Activated T-helper 9 cell treated with anti-CD3 and anti-CD28 coated beads, Interleukin-2, amount 50 U/mL, for 16 hours (primary cell): ENCODE results near the gene HEATR5B.

Experiments used
- DNase-seq: peaks from one replicate; pipeline ENCODE4 v3.0.0-alpha.2; 2020; ENCODE audit warnings: low read depth

HEATR5B gene

DNA sequence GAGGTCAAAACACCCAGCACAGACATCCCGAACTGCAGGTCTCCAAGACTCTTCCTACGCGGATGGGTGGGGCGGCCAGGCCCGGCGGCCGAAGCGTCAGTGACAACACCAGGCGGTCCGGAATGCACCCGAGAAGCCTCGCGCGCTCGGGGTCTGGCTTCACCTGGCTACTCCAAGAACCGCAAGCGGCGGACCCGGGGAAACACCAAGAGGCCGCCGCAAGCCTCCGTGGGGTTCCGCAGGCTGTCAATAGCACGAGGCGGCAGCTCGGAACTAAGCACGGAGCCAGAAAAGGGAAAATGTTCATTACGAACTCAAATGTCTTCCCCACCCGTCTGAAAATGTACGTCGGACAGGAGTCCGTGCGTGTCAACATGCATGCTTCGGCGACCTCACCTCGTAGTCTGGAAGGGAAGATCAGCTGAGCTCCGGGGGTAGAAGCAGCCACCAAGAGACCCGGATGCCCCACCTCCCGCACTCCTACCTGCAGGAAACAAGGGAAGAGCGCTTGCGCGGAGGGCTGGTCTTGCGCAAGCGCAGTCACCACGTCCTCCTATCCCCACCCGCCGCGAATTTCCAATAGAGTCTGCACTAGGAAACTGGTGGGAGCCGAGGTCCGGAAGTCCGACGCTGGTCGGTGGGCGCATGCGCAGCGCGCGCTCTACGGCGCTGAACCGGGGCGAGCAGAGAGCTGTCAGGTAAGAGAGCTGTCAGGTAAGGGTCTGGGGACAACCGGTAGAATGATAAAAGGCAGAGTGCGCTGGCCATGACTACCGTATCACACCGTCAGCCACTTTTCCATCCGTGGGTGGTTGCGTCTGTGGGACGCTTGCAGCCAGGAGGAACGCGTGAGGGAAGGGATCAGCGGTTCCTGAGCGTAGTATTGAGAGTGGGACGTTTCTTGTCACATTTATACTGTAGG is at the start of gene HEATR5B, which contains the start of gene GPATCH11:
Gene HEATR5B (minus strand): TSS at position 500 of the 922 bp plus-strand sequence. CDS start 958 bp downstream, outside the sequence.
Gene GPATCH11 (plus strand): TSS at position 646 of the 922 bp plus-strand sequence. CDS start 3,864 bp downstream, outside the sequence.
- DNase-seq: peak; percentile 91

DNA sequence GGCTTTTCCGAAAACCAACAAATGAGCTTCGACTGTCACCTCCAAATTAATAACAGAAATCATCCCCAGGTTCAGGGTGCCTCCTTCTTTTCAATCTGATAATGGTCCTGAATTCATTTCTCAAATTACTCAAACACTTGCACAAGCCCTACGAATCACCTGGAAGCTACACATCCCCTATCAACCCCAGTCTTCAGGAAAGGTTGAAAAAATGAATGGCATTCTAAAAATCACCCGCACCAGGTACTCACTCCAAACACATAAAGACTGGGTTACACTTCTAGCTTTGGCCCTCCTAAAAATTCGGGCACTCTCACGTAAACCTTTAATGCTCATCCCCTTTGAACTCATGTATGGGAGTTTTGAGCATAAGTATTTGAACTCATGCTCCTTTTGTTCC is 48.7 kb upstream of the HEATR5B start:
- no peak for DNase-seq

GRCh38 chr2:37125416-37125815 is 41.2 kb upstream of the HEATR5B start:
- DNase-seq: no peak

DNA sequence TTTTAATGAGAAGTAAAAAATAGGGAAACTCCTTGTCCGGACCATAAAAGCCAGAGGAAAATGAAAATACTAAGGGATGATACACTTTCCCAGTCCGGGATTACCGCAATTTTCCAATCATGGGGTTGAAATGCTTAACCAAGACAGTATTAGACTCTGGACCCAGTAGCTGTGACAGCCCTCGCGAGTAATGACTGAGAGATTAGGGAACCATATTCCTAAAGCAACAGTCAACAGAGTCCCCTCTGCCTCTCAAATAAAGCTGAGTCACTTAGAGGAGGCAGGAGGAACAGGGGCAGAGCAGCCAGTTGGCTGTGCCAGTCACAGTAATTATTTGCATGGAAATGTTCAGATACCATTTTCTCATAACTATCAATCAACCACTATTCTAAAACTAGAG is 35.0 kb upstream of the HEATR5B start:
- DNase-seq: no peak

DNA sequence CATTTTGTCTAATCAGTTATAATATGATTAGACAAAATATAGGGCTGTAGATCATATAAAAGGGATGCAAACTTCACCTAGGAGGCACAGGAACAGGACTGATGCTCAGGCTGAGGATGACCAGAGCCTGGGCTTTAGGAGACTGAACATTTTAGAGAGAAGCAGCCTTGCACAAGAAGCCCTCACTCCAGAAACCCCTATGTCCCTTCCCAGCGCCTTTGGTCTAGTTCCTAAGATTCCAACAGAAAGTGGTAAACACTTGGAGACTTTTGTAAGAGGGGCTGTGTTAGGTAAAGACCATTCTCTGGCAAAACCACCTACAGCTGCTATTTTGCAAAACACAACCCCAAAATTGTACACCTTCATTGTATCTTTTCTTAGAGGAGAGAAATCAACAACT is 33.4 kb upstream of the HEATR5B start:
- no peak for DNase-seq

GRCh38 chr2:37111958-37112357 is 27.8 kb upstream of the HEATR5B start:
- no peak for DNase-seq

DNA sequence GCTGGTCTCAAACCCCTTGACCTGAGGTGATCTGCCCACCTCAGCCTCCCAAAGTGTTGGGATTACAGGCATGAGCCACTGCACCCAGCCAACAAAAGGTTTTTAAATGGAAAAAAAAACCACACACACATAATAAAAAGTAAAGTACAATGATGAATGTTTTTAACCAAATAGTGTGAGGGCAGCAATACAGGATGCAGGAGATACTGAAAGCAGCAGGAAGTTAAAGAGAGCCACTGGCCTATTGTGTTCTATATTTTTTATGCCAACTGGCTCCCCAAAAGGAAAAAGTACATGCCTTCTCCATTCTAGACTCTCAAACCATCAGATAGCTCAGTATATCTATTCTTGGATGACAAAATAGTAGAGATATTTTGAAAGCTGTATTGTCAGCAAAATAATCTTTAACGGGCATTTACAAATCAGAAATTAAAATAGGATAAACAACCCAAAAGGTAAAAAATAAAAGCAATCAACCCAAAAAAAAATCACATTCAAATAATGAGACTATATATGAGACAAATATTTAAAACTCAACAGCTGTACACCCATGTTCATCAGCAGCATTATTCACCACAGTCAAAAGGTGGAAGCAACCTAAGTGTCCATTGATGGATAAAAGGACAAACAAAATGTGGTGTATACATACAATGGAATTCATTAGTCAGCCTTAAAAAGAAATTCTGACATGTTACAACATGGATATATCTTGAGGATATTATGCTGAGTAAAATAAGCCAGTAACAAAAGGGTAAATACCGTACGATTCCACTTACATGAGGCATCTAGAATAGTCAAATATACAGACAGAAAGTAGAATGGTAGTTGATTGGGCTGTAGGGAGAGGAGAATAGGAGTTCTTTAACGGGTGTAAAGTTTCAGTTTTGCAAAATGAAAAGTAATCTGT is 26.4 kb upstream of the HEATR5B start:
- DNase-seq: no peak

DNA sequence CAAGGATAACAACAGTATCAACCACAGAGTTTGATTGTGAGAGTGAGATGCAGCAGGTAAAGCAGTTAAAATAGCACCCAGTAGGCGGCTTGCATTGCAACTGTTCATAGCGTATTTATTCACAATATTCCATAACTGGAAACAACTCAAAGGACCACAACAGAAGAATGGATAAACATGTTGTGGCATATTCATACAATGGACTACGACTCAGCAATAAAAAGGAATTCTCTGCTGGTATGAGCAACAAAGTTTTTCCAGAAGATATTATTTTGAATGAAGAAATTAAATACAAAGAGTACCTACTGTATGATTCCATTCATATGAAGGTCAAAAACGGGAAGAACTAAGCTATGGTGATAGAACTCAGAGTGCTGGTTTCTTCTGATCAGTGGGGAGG is 25.4 kb upstream of the HEATR5B start:
- DNase-seq: no peak

DNA sequence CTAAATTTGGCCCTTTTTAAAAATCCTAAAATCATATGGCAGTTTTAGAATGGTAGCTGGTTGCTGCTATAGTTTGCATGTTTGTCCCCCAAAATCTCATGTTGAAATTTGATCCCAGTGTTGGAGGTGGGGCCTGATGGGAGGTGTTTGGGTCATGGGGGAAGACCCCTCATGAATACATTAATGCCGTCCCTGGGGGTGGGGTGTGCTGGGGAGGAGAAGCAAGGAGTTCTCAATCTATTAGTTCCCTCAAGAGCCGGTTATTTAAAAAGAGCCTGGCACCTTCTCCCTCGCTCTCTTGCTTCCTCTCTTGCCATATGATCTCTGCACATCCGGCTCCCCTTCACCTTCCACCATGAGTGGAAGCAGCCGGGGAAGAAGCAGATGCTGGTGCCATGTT is 21.0 kb upstream of the HEATR5B start:
- no peak for DNase-seq

DNA sequence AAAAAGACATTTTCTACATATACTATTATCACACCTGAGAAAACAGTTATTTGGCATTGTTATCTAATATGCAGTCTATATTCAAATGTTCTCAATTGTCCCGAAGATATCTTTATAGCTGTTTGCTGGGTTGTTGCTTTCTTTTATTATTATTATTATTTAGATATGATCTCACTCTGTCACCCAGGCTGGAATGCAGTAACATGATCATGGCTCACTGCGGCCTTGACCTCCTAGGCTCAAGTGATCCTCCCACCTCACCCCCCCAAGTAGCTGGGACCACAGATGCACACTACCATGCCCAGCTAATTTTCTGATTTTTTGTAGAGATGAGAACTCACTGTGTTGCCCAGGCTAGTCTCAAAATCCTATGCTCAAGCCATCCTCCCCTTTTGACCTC is 20.0 kb upstream of the HEATR5B start:
- no peak for DNase-seq

- DNase-seq: no peak
These were observed 18.4 kb upstream of the HEATR5B start for GRCh38 chr2:37102588-37102987.

GRCh38 chr2:37100054-37100453 is 15.9 kb upstream of the HEATR5B start:
- no peak for DNase-seq

- no peak for DNase-seq
These were observed 14.4 kb upstream of the HEATR5B start for GRCh38 chr2:37098416-37099118.

- DNase-seq: no peak
These were observed 12.4 kb upstream of the HEATR5B start for GRCh38 chr2:37096568-37096967.

DNA sequence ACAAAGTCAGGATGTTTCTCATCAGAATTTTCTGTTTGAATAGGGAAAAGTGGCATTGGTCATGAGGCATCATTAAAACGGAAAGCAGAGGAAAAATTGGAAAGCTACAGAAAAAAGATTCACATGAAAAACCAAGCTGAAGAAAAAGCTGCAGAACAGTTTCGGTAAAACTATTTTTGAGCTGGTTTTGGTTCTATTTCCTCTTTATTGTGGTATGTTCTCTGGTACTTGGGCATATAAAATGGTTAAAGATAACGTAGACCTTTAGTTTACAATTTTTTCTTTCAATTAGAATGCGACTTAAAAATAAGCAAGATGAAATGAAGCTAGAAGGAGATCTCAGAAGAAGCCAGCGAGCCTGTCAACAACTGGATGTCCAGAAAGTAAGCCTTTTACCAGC is 7.7 kb upstream of the HEATR5B start:
- no peak for DNase-seq

DNA sequence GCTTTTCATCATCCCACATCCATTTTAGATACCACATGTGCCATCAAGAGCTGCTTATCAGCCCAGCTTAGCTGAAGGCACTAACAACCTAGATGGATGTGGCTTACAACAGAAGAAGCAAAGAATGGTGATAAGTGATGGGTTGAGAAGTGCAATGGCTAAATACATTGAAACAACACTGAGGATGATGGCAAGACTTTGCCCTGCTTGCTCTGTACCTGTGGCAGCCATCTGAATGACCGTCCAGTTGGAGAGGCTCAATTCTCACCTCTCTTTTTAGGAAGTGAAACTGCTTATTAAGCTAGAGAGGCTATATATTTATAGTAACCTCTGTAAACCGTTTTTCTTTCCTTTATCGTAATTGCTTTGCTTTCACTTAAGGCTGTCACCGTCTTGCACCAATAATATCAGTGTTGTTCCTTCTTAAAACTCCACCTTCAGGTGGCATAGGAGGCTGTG is 5.9 kb upstream of the HEATR5B start:
- no peak for DNase-seq

- DNase-seq: no peak
These were observed 1.6 kb upstream of the HEATR5B start for GRCh38 chr2:37085731-37086147.

DNA sequence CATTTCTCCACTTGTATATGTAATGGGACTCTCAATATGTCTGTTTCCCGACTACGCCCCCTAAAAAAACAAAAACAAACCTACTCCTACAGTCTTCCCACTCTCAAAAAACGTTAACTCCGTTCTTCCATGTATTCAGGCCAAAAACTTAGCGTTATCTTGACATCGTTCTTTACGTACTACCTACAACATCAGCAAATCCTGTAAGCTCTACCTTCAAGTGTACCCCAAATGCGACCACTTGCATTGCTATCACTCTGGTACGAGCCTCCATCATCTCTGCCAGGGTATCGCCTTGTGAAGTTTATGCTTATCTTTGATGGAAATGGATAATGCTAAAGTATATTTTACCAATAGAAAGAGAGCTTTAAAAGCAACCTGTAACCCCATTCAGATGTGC is 625 bp upstream of the HEATR5B start:
- DNase-seq: no peak

DNA sequence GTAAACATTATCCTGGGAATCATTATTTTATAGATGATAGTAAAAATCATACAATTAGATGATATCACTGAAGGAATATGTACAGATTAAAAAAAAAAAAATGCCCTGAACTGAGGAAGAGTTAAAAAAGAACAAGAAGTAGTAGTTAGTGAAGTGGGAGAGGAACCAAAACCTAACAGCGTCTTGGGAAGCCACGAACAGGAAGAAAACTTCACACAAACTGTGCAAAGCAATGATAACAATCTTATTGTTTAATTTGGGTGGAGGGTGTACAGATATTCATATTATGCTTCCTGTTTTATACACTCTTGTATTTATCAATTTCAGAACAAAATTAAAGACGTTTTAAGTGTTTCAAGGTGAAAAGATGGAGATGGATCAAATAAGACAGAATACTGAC is 3.5 kb downstream of the HEATR5B start:
- DNase-seq: no peak

GRCh38 chr2:37080266-37080665 is 3.9 kb downstream of the HEATR5B start:
- no peak for DNase-seq

DNA sequence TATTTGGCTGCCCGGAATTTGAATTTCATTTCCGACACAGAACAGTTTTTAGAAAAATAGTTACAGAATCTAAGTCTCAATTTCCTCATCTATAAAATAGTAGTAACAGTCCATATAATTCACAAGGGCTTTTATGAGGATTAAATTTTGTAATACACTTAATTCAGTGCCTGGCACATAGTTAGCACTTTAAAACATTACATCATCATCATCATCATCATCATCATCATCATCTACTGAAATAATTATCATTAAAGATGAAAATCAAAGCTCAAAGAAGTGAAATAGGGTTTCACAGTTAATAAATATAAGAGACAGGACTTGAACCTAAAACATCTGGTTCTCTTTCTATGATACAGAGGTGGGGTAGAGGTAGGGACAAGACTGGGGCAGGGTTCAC is 13.2 kb downstream of the HEATR5B start:
- no peak for DNase-seq

- no peak for DNase-seq
These were observed 15.5 kb downstream of the HEATR5B start for GRCh38 chr2:37068686-37069085.
